H9 (cell line): ENCODE results near the gene FNDC1. TPM values are rescaled to one million over a fixed set of nuclear protein-coding genes. Genes with fewer than 3 reads are reported as not detected.

Source experiments
- DNase-seq: peaks from one replicate; pipeline ENCODE4 v3.0.0-alpha.2; 2017
- H2AFZ ChIP-seq: one replicate; pipeline ENCODE4 v1.6.1; 2013; ENCODE audit warnings: mild to moderate bottlenecking, low read length, control low read depth, moderate library complexity
- H2AK5ac ChIP-seq: 2 replicates; pipeline ENCODE4 v1.6.1; 2013; ENCODE audit warnings: low read length, control low read depth, mixed read lengths; ENCODE audit not compliant: insufficient read length
- H2BK120ac ChIP-seq: one replicate; pipeline ENCODE4 v1.6.1; 2013; ENCODE audit warnings: low read depth, mild to moderate bottlenecking, low read length, control low read depth, inconsistent platforms; ENCODE audit not compliant: poor library complexity, severe bottlenecking
- H2BK12ac ChIP-seq: 2 replicates; pipeline ENCODE4 v1.6.1; 2013; ENCODE audit warnings: low read length, control low read depth, mixed read lengths, low read depth; ENCODE audit not compliant: insufficient read length
- H2BK15ac ChIP-seq: 2 replicates; pipeline ENCODE4 v1.6.1; 2013; ENCODE audit warnings: low read depth, low read length, control low read depth
- H2BK20ac ChIP-seq: one replicate; pipeline ENCODE4 v1.6.1; 2013; ENCODE audit warnings: low read depth, mild to moderate bottlenecking, low read length, control low read depth, inconsistent platforms; ENCODE audit not compliant: poor library complexity, severe bottlenecking
- H2BK5ac ChIP-seq: 2 replicates; pipeline ENCODE4 v1.6.1; 2013; ENCODE audit warnings: low read length, control low read depth, mixed read lengths; ENCODE audit not compliant: insufficient read length
- H3K14ac ChIP-seq: 2 replicates; pipeline ENCODE4 v1.6.1; 2013; ENCODE audit warnings: low read length, control low read depth; ENCODE audit not compliant: insufficient read depth
- H3K18ac ChIP-seq: 2 replicates; pipeline ENCODE4 v1.6.1; 2013; ENCODE audit warnings: low read depth, mild to moderate bottlenecking, mixed read lengths, low read length, control low read depth; ENCODE audit not compliant: insufficient read length
- H3K23ac ChIP-seq: 2 replicates; pipeline ENCODE4 v1.6.1; 2013; ENCODE audit warnings: low read length, control low read depth, mixed read lengths, low read depth; ENCODE audit not compliant: insufficient read length
- H3K23me2 ChIP-seq: 2 replicates; pipeline ENCODE4 v1.6.1; 2013; ENCODE audit warnings: low read depth, mild to moderate bottlenecking, mixed read lengths, low read length, control low read depth; ENCODE audit not compliant: insufficient read length, poor library complexity, severe bottlenecking
- H3K27ac ChIP-seq: 2 replicates; pipeline ENCODE4 v1.5.1; 2013; ENCODE audit warnings: low read length, control low read depth, mixed read lengths, low read depth; ENCODE audit not compliant: insufficient read length
- H3K27me3 ChIP-seq: 2 replicates; pipeline ENCODE4 v1.6.1; 2013; ENCODE audit warnings: low read length, control low read depth, inconsistent platforms; ENCODE audit not compliant: insufficient read depth
- H3K4ac ChIP-seq: 2 replicates; pipeline ENCODE4 v1.6.1; 2013; ENCODE audit warnings: low read depth, mild to moderate bottlenecking, control low read depth, inconsistent platforms, low read length, moderate library complexity
- H3K4me1 ChIP-seq: 2 replicates; pipeline ENCODE4 v1.6.1; 2013; ENCODE audit warnings: low read length, control low read depth, inconsistent platforms; ENCODE audit not compliant: insufficient read depth
- H3K4me2 ChIP-seq: 2 replicates; pipeline ENCODE4 v1.6.1; 2013; ENCODE audit warnings: low read length, control low read depth, mixed read lengths; ENCODE audit not compliant: insufficient read length, insufficient read depth
- H3K56ac ChIP-seq: 2 replicates; pipeline ENCODE4 v1.6.1; 2013; ENCODE audit warnings: low read depth, mild to moderate bottlenecking, mixed read lengths, low read length, control low read depth; ENCODE audit not compliant: insufficient read length
- H3K79me1 ChIP-seq: 2 replicates; pipeline ENCODE4 v1.6.1; 2013; ENCODE audit warnings: low read depth, mild to moderate bottlenecking, moderate library complexity, low read length, control low read depth, inconsistent platforms; ENCODE audit not compliant: insufficient read depth, poor library complexity, severe bottlenecking
- H3K79me2 ChIP-seq: 2 replicates; pipeline ENCODE4 v1.6.1; 2013; ENCODE audit warnings: low read length, control low read depth, inconsistent platforms; ENCODE audit not compliant: insufficient read depth
- H3K9ac ChIP-seq: 2 replicates; pipeline ENCODE4 v1.6.1; 2013; ENCODE audit warnings: low read length, control low read depth, mixed read lengths; ENCODE audit not compliant: insufficient read length; ENCODE audit errors: extremely low read depth
- H3K9me3 ChIP-seq: one replicate; pipeline ENCODE4 v1.6.1; 2013; ENCODE audit warnings: low read depth, low read length, inconsistent platforms; ENCODE audit not compliant: control insufficient read depth
- H3T11ph ChIP-seq: one replicate; pipeline ENCODE4 v1.6.1; 2013; ENCODE audit warnings: mild to moderate bottlenecking, low read length, control low read depth, inconsistent platforms
- H4K20me1 ChIP-seq: one replicate; pipeline ENCODE4 v1.6.1; 2013; ENCODE audit not compliant: control insufficient read depth, insufficient read length, insufficient read depth
- H4K5ac ChIP-seq: 2 replicates; pipeline ENCODE4 v1.6.1; 2013; ENCODE audit warnings: low read depth, mild to moderate bottlenecking, mixed read lengths, low read length, control low read depth; ENCODE audit not compliant: insufficient read length
- H4K8ac ChIP-seq: replicated peaks from 2 replicates; pipeline ENCODE4 v1.6.1; 2013; ENCODE audit warnings: low read length, control low read depth, mixed read lengths, low read depth; ENCODE audit not compliant: insufficient read length
- H4K91ac ChIP-seq: 2 replicates; pipeline ENCODE4 v1.6.1; 2013; ENCODE audit warnings: low read depth, mild to moderate bottlenecking, moderate library complexity, mixed read lengths, low read length, control low read depth; ENCODE audit not compliant: insufficient read length
- H3K27ac Mint-ChIP-seq, 3 experiments: 2 replicates in 2 of 3; 3 replicates in 1 of 3; pipeline ENCODE4 v1.8.0; 2020 to 2021; ENCODE audit warnings: mixed read lengths in 3 of 3, mild to moderate bottlenecking in 1 of 3, moderate library complexity in 1 of 3
- H3K27me3 Mint-ChIP-seq: 2 replicates; pipeline ENCODE4 v1.8.0; 2021; ENCODE audit warnings: low read depth, mild to moderate bottlenecking, moderate library complexity, mixed read lengths
- H3K36me3 Mint-ChIP-seq, 3 experiments: 2 replicates in 2 of 3; 3 replicates in 1 of 3; pipeline ENCODE4 v1.8.0; 2020 to 2021; ENCODE audit warnings: low read depth in 3 of 3, mixed read lengths in 3 of 3; ENCODE audit not compliant: insufficient read depth in 1 of 3
- H3K4me1 Mint-ChIP-seq, 2 experiments: 2 replicates each; pipeline ENCODE4 v1.8.0; 2020; ENCODE audit warnings: mixed read lengths in 2 of 2
- H3K4me3 Mint-ChIP-seq, 2 experiments: 2 replicates in 1 of 2; 3 replicates in 1 of 2; pipeline ENCODE4 v1.8.0; 2020 to 2021; ENCODE audit warnings: mild to moderate bottlenecking in 2 of 2, mixed read lengths in 2 of 2, moderate library complexity in 1 of 2
- H3K9me3 Mint-ChIP-seq, 2 experiments: 2 replicates in 1 of 2; 3 replicates in 1 of 2; pipeline ENCODE4 v1.8.0; 2020; ENCODE audit warnings: mild to moderate bottlenecking in 2 of 2, mixed read lengths in 2 of 2, moderate library complexity in 1 of 2
- WGBS: extraction: QIAGEN DNeasy Blood & Tissue Kit; methylation state at CpG from one replicate; pipeline ENCODE4 v1.1.7; 2013; ENCODE audit warnings: missing lambda C conversion rate, low lambda C conversion rate, mixed read lengths; ENCODE audit not compliant: insufficient read length; ENCODE audit errors: extremely low coverage; 5-methylcytosine and 5-hydroxymethylcytosine counted together
- total RNA-seq: library from RNA; stranded (reverse); gene quantifications from 2 replicates; pipeline ENCODE4 v1.2.1, GENCODE V29; 2021
- TF ChIP-seq, protein P1 (sequence below): fragments of 200-600 bp; sonication (generic); conservative IDR thresholded peaks from 3 replicates; pipeline ENCODE4 v1.8.0; 2021; ENCODE audit warnings: antibody characterized with exemption, mild to moderate bottlenecking

Gene FNDC1
- total RNA-seq, 1 experiment from 2014 or later, result 0.24 TPM

DNA sequence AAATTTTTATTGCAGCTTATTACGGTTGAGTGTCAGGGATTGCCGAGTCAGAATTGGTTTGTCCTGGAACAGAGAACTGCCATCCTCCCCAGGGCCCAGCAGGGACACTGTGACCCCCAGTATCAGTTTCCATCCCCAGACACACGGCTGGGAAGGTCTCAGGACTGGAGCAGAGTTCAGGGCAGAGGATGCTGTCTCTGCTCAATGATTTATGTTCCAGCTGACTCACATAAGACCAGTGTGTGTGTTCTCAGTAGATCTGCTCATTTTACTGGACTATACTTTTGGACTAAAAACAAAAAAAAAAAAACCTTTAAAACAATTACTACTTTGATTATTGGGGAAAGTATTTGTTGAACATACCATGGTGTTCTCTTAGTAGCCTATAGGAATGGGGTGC is 44.2 kb downstream of the FNDC1 start:
- Mint-ChIP-seq H3K4me1 (peaks cover 6 to 14% of the 10 kb centered on the region in 2 experiments), H3K36me3 (no peaks in the 10 kb centered on the region), H3K27me3 (peaks cover 14% of the 10 kb centered on the region), H3K4me3 (no peak overlapping the region), H3K27ac (no peak overlapping the region), H3K9me3 (no peaks in the 10 kb centered on the region; a peak in 2 of 5 replicates)
- Histone ChIP-seq H3K9ac (no peak overlapping the region), H3K79me2 (no peaks in the 10 kb centered on the region), H3T11ph (no peak overlapping the region), H2AFZ (no peak overlapping the region), H2BK5ac (no peak overlapping the region), H4K20me1 (no peaks in the 10 kb centered on the region), H3K4me2 (no peak overlapping the region), H2AK5ac (no peak overlapping the region), H4K5ac (no peak overlapping the region), H2BK12ac (no peak overlapping the region), H3K14ac (no peak overlapping the region), H3K18ac (no peak overlapping the region), H3K79me1 (no peaks in the 10 kb centered on the region), H3K27me3 (no peaks in the 10 kb centered on the region), H2BK15ac (no peak overlapping the region), H3K4ac (no peak overlapping the region), H3K9me3 (no peaks in the 10 kb centered on the region), H2BK120ac (no peak overlapping the region), H2BK20ac (no peak overlapping the region), H4K8ac (no peak overlapping the region), H3K4me1 (no peaks in the 10 kb centered on the region), H3K23ac (no peak overlapping the region), H3K23me2 (no peaks in the 10 kb centered on the region), H3K56ac (no peak overlapping the region), H4K91ac (no peak overlapping the region), H3K27ac (no peak overlapping the region)
- TF ChIP-seq, protein P1, sequence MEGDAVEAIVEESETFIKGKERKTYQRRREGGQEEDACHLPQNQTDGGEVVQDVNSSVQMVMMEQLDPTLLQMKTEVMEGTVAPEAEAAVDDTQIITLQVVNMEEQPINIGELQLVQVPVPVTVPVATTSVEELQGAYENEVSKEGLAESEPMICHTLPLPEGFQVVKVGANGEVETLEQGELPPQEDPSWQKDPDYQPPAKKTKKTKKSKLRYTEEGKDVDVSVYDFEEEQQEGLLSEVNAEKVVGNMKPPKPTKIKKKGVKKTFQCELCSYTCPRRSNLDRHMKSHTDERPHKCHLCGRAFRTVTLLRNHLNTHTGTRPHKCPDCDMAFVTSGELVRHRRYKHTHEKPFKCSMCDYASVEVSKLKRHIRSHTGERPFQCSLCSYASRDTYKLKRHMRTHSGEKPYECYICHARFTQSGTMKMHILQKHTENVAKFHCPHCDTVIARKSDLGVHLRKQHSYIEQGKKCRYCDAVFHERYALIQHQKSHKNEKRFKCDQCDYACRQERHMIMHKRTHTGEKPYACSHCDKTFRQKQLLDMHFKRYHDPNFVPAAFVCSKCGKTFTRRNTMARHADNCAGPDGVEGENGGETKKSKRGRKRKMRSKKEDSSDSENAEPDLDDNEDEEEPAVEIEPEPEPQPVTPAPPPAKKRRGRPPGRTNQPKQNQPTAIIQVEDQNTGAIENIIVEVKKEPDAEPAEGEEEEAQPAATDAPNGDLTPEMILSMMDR, result no peak
- WGBS, result no CpG with 5 or more reads among the region's 3 CpGs
- DNase-seq, result no peak
